Endothelial cell (in vitro differentiated cells): Measurements from ENCODE around the gene SS18L1. TPM values are rescaled to one million over a fixed set of nuclear protein-coding genes. Genes with fewer than 3 reads are reported as not detected.
A peak's percentile ranks its signal among the peaks of the same experiment; 100 is the strongest.

ENCODE experiments used
- DNase-seq: peaks from one replicate; pipeline ENCODE4 v3.0.0; 2021; ENCODE audit warnings: low spot score
- H3K27ac Mint-ChIP-seq: one replicate; pipeline ENCODE4 v1.8.0; 2021; ENCODE audit warnings: mixed read lengths, inconsistent platforms; ENCODE audit not compliant: unreplicated experiment
- H3K27me3 Mint-ChIP-seq: one replicate; pipeline ENCODE4 v1.8.0; 2021; ENCODE audit warnings: mild to moderate bottlenecking, moderate library complexity, mixed read lengths, inconsistent platforms; ENCODE audit not compliant: unreplicated experiment
- H3K36me3 Mint-ChIP-seq: one replicate; pipeline ENCODE4 v1.8.0; 2021; ENCODE audit warnings: mild to moderate bottlenecking, low read depth, mixed read lengths, inconsistent platforms; ENCODE audit not compliant: unreplicated experiment
- H3K4me1 Mint-ChIP-seq: one replicate; pipeline ENCODE4 v1.8.0; 2021; ENCODE audit warnings: mild to moderate bottlenecking, mixed read lengths, inconsistent platforms; ENCODE audit not compliant: unreplicated experiment
- H3K4me3 Mint-ChIP-seq: one replicate; pipeline ENCODE4 v1.8.0; 2021; ENCODE audit warnings: mild to moderate bottlenecking, mixed read lengths, inconsistent platforms; ENCODE audit not compliant: unreplicated experiment
- H3K9me3 Mint-ChIP-seq: one replicate; pipeline ENCODE4 v1.8.0; 2021; ENCODE audit warnings: mixed read lengths, inconsistent platforms; ENCODE audit not compliant: unreplicated experiment
- total RNA-seq: library from RNA; stranded (reverse); fragmentation: NEBNext Ultra II Directional; extraction: Animal tissue kit (Norgen Biotek cat#: 25700); gene quantifications from one replicate; pipeline ENCODE4 v1.2.1, GENCODE V29; 2021; ENCODE audit not compliant: unreplicated experiment
- TF ChIP-seq, protein P1 (sequence below): fragments of 200-600 bp; sonication (generic); IDR thresholded peaks from one replicate; pipeline ENCODE4 v1.5.0; 2021; ENCODE audit warnings: antibody characterized with exemption; ENCODE audit not compliant: unreplicated experiment

Gene SS18L1
- total RNA-seq, 1 donor from 2014 or later = 17.5 TPM

- H3K9me3 Mint-ChIP-seq = no peaks in the 10 kb centered on the region
- TF ChIP-seq, protein P1, sequence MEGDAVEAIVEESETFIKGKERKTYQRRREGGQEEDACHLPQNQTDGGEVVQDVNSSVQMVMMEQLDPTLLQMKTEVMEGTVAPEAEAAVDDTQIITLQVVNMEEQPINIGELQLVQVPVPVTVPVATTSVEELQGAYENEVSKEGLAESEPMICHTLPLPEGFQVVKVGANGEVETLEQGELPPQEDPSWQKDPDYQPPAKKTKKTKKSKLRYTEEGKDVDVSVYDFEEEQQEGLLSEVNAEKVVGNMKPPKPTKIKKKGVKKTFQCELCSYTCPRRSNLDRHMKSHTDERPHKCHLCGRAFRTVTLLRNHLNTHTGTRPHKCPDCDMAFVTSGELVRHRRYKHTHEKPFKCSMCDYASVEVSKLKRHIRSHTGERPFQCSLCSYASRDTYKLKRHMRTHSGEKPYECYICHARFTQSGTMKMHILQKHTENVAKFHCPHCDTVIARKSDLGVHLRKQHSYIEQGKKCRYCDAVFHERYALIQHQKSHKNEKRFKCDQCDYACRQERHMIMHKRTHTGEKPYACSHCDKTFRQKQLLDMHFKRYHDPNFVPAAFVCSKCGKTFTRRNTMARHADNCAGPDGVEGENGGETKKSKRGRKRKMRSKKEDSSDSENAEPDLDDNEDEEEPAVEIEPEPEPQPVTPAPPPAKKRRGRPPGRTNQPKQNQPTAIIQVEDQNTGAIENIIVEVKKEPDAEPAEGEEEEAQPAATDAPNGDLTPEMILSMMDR = no peak
- no peak overlapping the region for H3K4me3 Mint-ChIP-seq
- peaks cover 6% of the 10 kb centered on the region for H3K36me3 Mint-ChIP-seq
- H3K27me3 Mint-ChIP-seq = peaks cover 11% of the 10 kb centered on the region
- no peak for DNase-seq
- H3K4me1 Mint-ChIP-seq = peaks cover 14% of the 10 kb centered on the region
- H3K27ac Mint-ChIP-seq = no peak overlapping the region
Measured at GRCh38 chr20:62206388-62206775, 62.8 kb downstream of the SS18L1 start.

GRCh38 chr20:62208061-62208794 lies 64.7 kb downstream of the SS18L1 start:
- no peak overlapping the region for H3K27ac Mint-ChIP-seq
- no peak overlapping the region for H3K4me3 Mint-ChIP-seq
- DNase-seq = no peak
- TF ChIP-seq, protein P1 = no peak
- no peaks in the 10 kb centered on the region for H3K9me3 Mint-ChIP-seq
- H3K36me3 Mint-ChIP-seq = peaks cover 3% of the 10 kb centered on the region
- H3K4me1 Mint-ChIP-seq = peaks cover 4% of the 10 kb centered on the region
- H3K27me3 Mint-ChIP-seq = peaks cover 8% of the 10 kb centered on the region

- TF ChIP-seq, protein P1 = no peak
- Mint-ChIP-seq H3K27ac (no peak overlapping the region), H3K4me3 (peak overlapping the region; percentile 47), H3K4me1 (no peaks in the 10 kb centered on the region), H3K36me3 (no peaks in the 10 kb centered on the region), H3K27me3 (peaks cover 3% of the 10 kb centered on the region), H3K9me3 (no peaks in the 10 kb centered on the region)
- peak; percentile 38 for DNase-seq
Measured at GRCh38 chr20:62208795-62209755, 65.5 kb downstream of the SS18L1 start.

DNA sequence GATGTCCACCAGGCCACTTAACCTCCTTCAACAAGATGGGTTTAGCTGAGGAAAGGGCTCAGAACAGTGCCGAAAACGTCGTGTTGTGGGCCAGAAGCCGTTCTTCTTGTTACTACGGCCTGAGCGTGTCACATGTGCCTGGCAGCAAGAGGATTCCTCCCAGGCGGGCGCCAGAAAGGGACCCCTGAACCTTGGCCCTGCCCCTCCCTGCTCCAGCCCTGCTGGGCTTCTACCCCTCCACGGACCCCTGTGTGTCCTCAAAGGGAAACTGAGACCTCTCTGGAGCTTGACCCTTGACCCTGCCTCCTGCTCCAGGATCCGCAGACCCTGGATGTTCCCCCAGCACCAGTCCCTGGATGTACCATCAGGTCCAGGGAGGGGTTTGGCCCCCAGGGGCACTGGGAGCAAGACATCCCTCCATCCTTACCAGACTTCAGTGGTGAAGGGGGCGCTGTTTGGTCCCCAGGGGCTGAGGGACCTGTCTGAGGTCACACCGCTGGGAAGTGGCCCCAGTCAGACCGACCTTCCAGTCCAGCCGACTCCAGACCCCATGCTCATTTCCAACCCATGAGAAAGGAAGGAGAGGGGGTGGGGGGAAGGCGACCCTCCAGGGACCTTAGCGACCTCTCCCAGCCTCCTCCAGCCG lies 66.4 kb downstream of the SS18L1 start:
- TF ChIP-seq, protein P1 = no peak
- H3K36me3 Mint-ChIP-seq = no peaks in the 10 kb centered on the region
- no peak overlapping the region for H3K4me3 Mint-ChIP-seq
- no peaks in the 10 kb centered on the region for H3K9me3 Mint-ChIP-seq
- no peak for DNase-seq
- H3K27me3 Mint-ChIP-seq = peaks cover 3% of the 10 kb centered on the region
- H3K27ac Mint-ChIP-seq = no peak overlapping the region
- H3K4me1 Mint-ChIP-seq = no peaks in the 10 kb centered on the region
